Parathyroid adenoma (tissue), 2 donors: ENCODE data around the gene LTBP4.

Source experiments
- H2AFZ ChIP-seq: fragments of 300-600 bp; sonication (generic); one replicate; pipeline ENCODE4 v1.7.0; 2017; ENCODE audit warnings: antibody characterized with exemption, mild to moderate bottlenecking
- H3K27ac ChIP-seq: fragments of 300-600 bp; sonication (generic); one replicate; pipeline ENCODE4 v1.7.0; 2017
- H3K27me3 ChIP-seq: fragments of 300-600 bp; sonication (generic); one replicate; pipeline ENCODE4 v1.7.0; 2017; ENCODE audit warnings: low read length; ENCODE audit not compliant: control insufficient read depth, insufficient read depth
- H3K36me3 ChIP-seq: fragments of 300-600 bp; sonication (generic); one replicate; pipeline ENCODE4 v1.7.0; 2017; ENCODE audit warnings: low read length; ENCODE audit not compliant: control insufficient read depth, insufficient read depth
- H3K4me1 ChIP-seq: fragments of 300-600 bp; sonication (generic); one replicate; pipeline ENCODE4 v1.7.0; 2017; ENCODE audit warnings: control low read depth
- H3K4me2 ChIP-seq: fragments of 300-600 bp; sonication (generic); one replicate; pipeline ENCODE4 v1.7.0; 2017; ENCODE audit warnings: low read length
- H3K4me3 ChIP-seq: fragments of 300-600 bp; sonication (generic); one replicate; pipeline ENCODE4 v1.7.0; 2017; ENCODE audit warnings: low read depth, low read length
- H3K79me2 ChIP-seq: fragments of 300-600 bp; sonication (generic); one replicate; pipeline ENCODE4 v1.7.0; 2017; ENCODE audit warnings: control low read depth
- H3K9ac ChIP-seq: fragments of 300-600 bp; sonication (generic); one replicate; pipeline ENCODE4 v1.7.0; 2017; ENCODE audit warnings: mild to moderate bottlenecking
- H3K9me3 ChIP-seq: fragments of 300-600 bp; sonication (generic); one replicate; pipeline ENCODE4 v1.7.0; 2017; ENCODE audit warnings: low read length; ENCODE audit not compliant: control insufficient read depth
- TF ChIP-seq, protein P1 (sequence below): fragments of 300-600 bp; sonication (generic); IDR thresholded peaks from one replicate; pipeline ENCODE4 v1.7.0; 2017; ENCODE audit warnings: antibody characterized with exemption, mild to moderate bottlenecking
- donor health status: primary hyperparathyroidism.

Gene LTBP4

DNA sequence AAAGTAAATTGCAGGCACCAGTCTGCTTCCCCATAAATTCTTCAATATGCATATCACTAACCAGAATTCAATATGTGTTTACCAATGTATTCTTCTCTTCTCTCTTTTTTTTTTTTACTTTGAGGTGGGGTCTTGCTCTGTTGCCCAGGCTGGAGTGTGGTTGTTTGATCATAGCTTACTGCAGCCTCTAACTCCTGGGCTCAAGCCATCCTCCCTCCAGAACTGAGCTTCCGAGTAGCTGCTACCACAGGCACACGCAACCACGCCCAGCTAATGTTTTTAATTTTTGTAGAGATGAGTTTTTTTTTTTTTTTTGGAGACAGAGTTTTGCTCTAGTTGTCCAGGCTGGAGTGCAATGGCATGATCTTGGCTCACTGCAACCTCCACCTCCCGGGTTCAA lies 16.8 kb downstream of the LTBP4 start:
- Histone ChIP-seq H3K79me2 (no peaks in the 10 kb centered on the region), H3K4me1 (no peaks in the 10 kb centered on the region), H3K9ac (no peak overlapping the region), H3K9me3 (no peaks in the 10 kb centered on the region), H3K36me3 (no peaks in the 10 kb centered on the region), H3K4me3 (no peak overlapping the region), H3K27ac (no peak overlapping the region), H2AFZ (no peak overlapping the region), H3K27me3 (no peaks in the 10 kb centered on the region), H3K4me2 (no peak overlapping the region)
- TF ChIP-seq, protein P1, sequence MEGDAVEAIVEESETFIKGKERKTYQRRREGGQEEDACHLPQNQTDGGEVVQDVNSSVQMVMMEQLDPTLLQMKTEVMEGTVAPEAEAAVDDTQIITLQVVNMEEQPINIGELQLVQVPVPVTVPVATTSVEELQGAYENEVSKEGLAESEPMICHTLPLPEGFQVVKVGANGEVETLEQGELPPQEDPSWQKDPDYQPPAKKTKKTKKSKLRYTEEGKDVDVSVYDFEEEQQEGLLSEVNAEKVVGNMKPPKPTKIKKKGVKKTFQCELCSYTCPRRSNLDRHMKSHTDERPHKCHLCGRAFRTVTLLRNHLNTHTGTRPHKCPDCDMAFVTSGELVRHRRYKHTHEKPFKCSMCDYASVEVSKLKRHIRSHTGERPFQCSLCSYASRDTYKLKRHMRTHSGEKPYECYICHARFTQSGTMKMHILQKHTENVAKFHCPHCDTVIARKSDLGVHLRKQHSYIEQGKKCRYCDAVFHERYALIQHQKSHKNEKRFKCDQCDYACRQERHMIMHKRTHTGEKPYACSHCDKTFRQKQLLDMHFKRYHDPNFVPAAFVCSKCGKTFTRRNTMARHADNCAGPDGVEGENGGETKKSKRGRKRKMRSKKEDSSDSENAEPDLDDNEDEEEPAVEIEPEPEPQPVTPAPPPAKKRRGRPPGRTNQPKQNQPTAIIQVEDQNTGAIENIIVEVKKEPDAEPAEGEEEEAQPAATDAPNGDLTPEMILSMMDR: no peak

DNA sequence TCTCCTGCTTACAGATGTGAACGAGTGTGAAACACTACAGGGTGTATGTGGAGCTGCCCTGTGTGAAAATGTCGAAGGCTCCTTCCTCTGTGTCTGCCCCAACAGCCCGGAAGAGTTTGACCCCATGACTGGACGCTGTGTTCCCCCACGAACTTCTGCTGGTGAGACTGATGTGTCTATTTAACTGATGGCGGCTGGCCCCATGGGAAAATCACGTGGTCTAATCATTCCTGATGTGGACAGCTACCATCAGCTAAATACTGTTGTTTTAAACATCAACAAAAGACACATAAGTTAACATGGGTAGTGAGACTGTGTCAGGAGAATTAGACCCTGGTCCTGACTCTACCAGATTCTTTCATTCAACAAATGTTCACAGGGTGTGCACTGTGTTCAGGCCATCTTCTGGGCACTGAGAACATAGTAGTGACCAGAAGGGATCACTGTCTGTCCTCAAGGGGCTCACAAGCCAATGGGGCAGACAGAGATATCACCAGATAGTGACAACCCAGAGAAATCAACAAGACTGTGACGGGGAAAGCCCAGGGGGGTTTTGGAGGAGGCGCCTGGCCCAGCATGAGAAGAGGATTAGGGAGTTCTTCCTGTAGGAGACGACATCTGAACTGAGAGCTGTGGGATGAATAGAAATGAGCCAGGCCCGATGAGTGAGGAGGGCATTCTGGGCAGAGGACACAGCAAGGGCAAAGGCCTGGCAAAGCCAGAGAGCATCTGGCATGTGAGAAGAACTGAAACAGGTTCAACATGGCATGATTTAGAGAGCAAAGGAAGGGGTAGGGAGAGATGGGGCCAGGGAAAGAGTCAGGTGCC lies 18.4 kb downstream of the LTBP4 start:
- TF ChIP-seq, protein P1: no peak
- H3K27ac ChIP-seq: no peak overlapping the region

DNA sequence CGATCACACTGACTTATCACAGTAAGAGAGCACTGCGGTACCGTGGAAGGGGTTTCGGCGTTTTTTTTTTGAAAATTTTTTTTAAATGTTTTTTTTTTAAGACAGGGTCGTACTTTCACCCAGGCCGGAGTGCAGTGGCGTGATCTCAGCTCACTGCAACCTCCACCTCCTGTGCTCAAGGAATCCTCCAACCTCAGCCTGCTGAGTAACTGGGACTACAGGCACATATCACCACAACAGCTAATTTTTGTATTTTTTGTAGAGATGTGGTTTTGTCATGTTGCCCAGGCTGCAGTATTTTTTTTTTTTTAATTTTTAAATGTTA lies 19.0 kb downstream of the LTBP4 start:
- Histone ChIP-seq H3K4me2 (no peak overlapping the region), H3K79me2 (no peaks in the 10 kb centered on the region), H3K4me3 (no peak overlapping the region), H3K4me1 (no peaks in the 10 kb centered on the region), H3K27ac (no peak overlapping the region), H3K9ac (no peak overlapping the region), H2AFZ (no peak overlapping the region), H3K9me3 (no peaks in the 10 kb centered on the region), H3K27me3 (no peaks in the 10 kb centered on the region), H3K36me3 (no peaks in the 10 kb centered on the region)
- TF ChIP-seq, protein P1: no peak

More for the DNA sequence above, 18.4 kb downstream of the LTBP4 start:
- Histone ChIP-seq H3K4me3 (no peak overlapping the region), H3K4me1 (no peaks in the 10 kb centered on the region), H3K9me3 (no peaks in the 10 kb centered on the region), H3K36me3 (no peaks in the 10 kb centered on the region), H3K27me3 (no peaks in the 10 kb centered on the region), H2AFZ (no peak overlapping the region), H3K79me2 (no peaks in the 10 kb centered on the region), H3K4me2 (no peak overlapping the region), H3K9ac (no peak overlapping the region)

DNA sequence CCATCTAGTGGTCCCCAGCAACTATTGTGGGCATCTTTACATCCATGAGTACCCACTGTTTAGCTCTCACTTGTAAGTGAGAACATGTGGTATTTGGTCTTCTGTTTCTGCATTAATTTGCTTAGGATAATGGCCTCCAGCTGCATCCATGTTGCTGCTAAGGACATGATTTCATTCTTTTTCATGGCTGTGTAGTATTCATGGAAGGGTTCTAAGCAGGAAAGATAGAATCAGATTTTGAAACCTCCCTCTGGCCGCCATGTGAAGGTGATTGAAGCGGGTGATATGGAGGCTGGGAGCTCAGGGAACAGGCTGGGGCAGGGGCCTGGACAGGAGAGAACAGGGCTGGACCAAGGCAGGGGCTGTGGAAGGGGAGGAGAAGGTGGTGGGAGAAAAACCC lies 20.1 kb downstream of the LTBP4 start:
- TF ChIP-seq, protein P1: no peak

More for the DNA sequence above, 20.1 kb downstream of the LTBP4 start:
- H3K27ac ChIP-seq: no peak overlapping the region
- no peaks in the 10 kb centered on the region for H3K9me3 ChIP-seq
- H3K4me3 ChIP-seq: no peak overlapping the region
- no peak overlapping the region for H3K9ac ChIP-seq
- H2AFZ ChIP-seq: no peak overlapping the region
- no peaks in the 10 kb centered on the region for H3K79me2 ChIP-seq
- H3K4me1 ChIP-seq: peaks cover 3% of the 10 kb centered on the region
- H3K4me2 ChIP-seq: no peak overlapping the region
- H3K36me3 ChIP-seq: no peaks in the 10 kb centered on the region
- no peaks in the 10 kb centered on the region for H3K27me3 ChIP-seq
